ACC112 (cell line): ENCODE measurements around the gene PCA3.
A peak's percentile ranks its signal among the peaks of the same experiment; 100 is the strongest.

Experiments used
- H2AFZ ChIP-seq: fragments of 200-600 bp; sonication (generic); one replicate; pipeline ENCODE4 v1.6.0; 2017; ENCODE audit warnings: antibody characterized with exemption, low read length; ENCODE audit not compliant: unreplicated experiment
- H3K27ac ChIP-seq: fragments of 200-600 bp; sonication (generic); 2 replicates; pipeline ENCODE4 v1.5.1; 2014; ENCODE audit warnings: low read depth, mild to moderate bottlenecking, antibody characterized with exemption, low read length, moderate library complexity
- H3K27me3 ChIP-seq: fragments of 200-600 bp; sonication (generic); 2 replicates; pipeline ENCODE4 v1.6.1; 2014; ENCODE audit warnings: mild to moderate bottlenecking, antibody characterized with exemption, low read length, moderate library complexity, mixed read lengths; ENCODE audit not compliant: insufficient read depth
- H3K36me3 ChIP-seq: fragments of 200-600 bp; sonication (generic); 2 replicates; pipeline ENCODE4 v1.6.1; 2016; ENCODE audit warnings: mild to moderate bottlenecking, antibody characterized with exemption, low read length, moderate library complexity, mixed read lengths; ENCODE audit not compliant: insufficient read depth
- H3K4me1 ChIP-seq: fragments of 200-600 bp; sonication (generic); one replicate; pipeline ENCODE4 v1.6.1; 2016; ENCODE audit warnings: low read length, mixed read lengths; ENCODE audit not compliant: insufficient read depth, unreplicated experiment, control insufficient read depth
- H3K4me3 ChIP-seq: fragments of 200-600 bp; sonication (generic); 2 replicates; pipeline ENCODE4 v1.5.1; 2014; ENCODE audit warnings: mild to moderate bottlenecking, low read depth, low read length
- H3K79me2 ChIP-seq: fragments of 200-600 bp; sonication (generic); one replicate; pipeline ENCODE4 v1.6.0; 2016; ENCODE audit warnings: low read length; ENCODE audit not compliant: control insufficient read depth, unreplicated experiment, insufficient read depth

Gene PCA3

GRCh38 chr9:76793784-76794431 lies 29.7 kb downstream of the PCA3 start:
- no peaks in the 10 kb centered on the region for H3K4me1 ChIP-seq
- H3K27me3 ChIP-seq: no peaks in the 10 kb centered on the region
- H2AFZ ChIP-seq: no peak overlapping the region
- no peaks in the 10 kb centered on the region for H3K36me3 ChIP-seq
- no peak overlapping the region for H3K4me3 ChIP-seq
- no peaks in the 10 kb centered on the region for H3K79me2 ChIP-seq
- H3K27ac ChIP-seq: no peak overlapping the region

- H3K4me3 ChIP-seq: no peak overlapping the region
- no peaks in the 10 kb centered on the region for H3K79me2 ChIP-seq
- H3K36me3 ChIP-seq: no peaks in the 10 kb centered on the region
- no peak overlapping the region for H2AFZ ChIP-seq
- no peaks in the 10 kb centered on the region for H3K4me1 ChIP-seq
- H3K27ac ChIP-seq: no peak overlapping the region
- H3K27me3 ChIP-seq: no peaks in the 10 kb centered on the region
Observed at GRCh38 chr9:76796296-76796695, 32.1 kb downstream of the PCA3 start.

GRCh38 chr9:76798527-76798926 lies 34.3 kb downstream of the PCA3 start:
- Histone ChIP-seq H3K36me3 (no peaks in the 10 kb centered on the region), H2AFZ (no peak overlapping the region), H3K27ac (no peak overlapping the region), H3K79me2 (no peaks in the 10 kb centered on the region), H3K4me1 (no peaks in the 10 kb centered on the region), H3K4me3 (no peak overlapping the region), H3K27me3 (no peaks in the 10 kb centered on the region)

GRCh38 chr9:76799473-76799872 lies 35.2 kb downstream of the PCA3 start:
- H3K4me1 ChIP-seq: no peaks in the 10 kb centered on the region
- H2AFZ ChIP-seq: no peak overlapping the region
- H3K27ac ChIP-seq: no peak overlapping the region
- H3K27me3 ChIP-seq: no peaks in the 10 kb centered on the region
- no peaks in the 10 kb centered on the region for H3K36me3 ChIP-seq
- H3K4me3 ChIP-seq: no peak overlapping the region
- no peaks in the 10 kb centered on the region for H3K79me2 ChIP-seq

- H3K27me3 ChIP-seq: no peaks in the 10 kb centered on the region
- H3K27ac ChIP-seq: no peak overlapping the region
- no peaks in the 10 kb centered on the region for H3K36me3 ChIP-seq
- H2AFZ ChIP-seq: no peak overlapping the region
- H3K4me3 ChIP-seq: no peak overlapping the region
- no peaks in the 10 kb centered on the region for H3K4me1 ChIP-seq
- no peaks in the 10 kb centered on the region for H3K79me2 ChIP-seq
Observed at GRCh38 chr9:76800901-76801300, 36.7 kb downstream of the PCA3 start.

GRCh38 chr9:76803083-76803482 lies 38.8 kb downstream of the PCA3 start:
- no peak overlapping the region for H3K4me3 ChIP-seq
- H3K79me2 ChIP-seq: no peaks in the 10 kb centered on the region
- no peak overlapping the region for H3K27ac ChIP-seq
- H3K4me1 ChIP-seq: no peaks in the 10 kb centered on the region
- no peak overlapping the region for H2AFZ ChIP-seq
- H3K36me3 ChIP-seq: no peaks in the 10 kb centered on the region
- no peaks in the 10 kb centered on the region for H3K27me3 ChIP-seq

- H3K79me2 ChIP-seq: no peaks in the 10 kb centered on the region
- no peaks in the 10 kb centered on the region for H3K27me3 ChIP-seq
- no peak overlapping the region for H3K4me3 ChIP-seq
- H3K27ac ChIP-seq: no peak overlapping the region
- no peak overlapping the region for H2AFZ ChIP-seq
- H3K4me1 ChIP-seq: no peaks in the 10 kb centered on the region
- no peaks in the 10 kb centered on the region for H3K36me3 ChIP-seq
Observed at GRCh38 chr9:76803762-76804161, 39.5 kb downstream of the PCA3 start.

GRCh38 chr9:76808636-76809035 lies 44.4 kb downstream of the PCA3 start:
- Histone ChIP-seq H3K36me3 (no peaks in the 10 kb centered on the region), H2AFZ (no peak overlapping the region), H3K27me3 (no peaks in the 10 kb centered on the region), H3K4me1 (no peaks in the 10 kb centered on the region), H3K4me3 (no peak overlapping the region), H3K79me2 (no peaks in the 10 kb centered on the region), H3K27ac (no peak overlapping the region)

GRCh38 chr9:76810377-76810957 lies 46.2 kb downstream of the PCA3 start:
- no peaks in the 10 kb centered on the region for H3K79me2 ChIP-seq
- no peak overlapping the region for H3K4me3 ChIP-seq
- H3K4me1 ChIP-seq: no peaks in the 10 kb centered on the region
- no peak overlapping the region for H3K27ac ChIP-seq
- no peak overlapping the region for H2AFZ ChIP-seq
- no peaks in the 10 kb centered on the region for H3K36me3 ChIP-seq
- H3K27me3 ChIP-seq: no peaks in the 10 kb centered on the region

- no peaks in the 10 kb centered on the region for H3K79me2 ChIP-seq
- H2AFZ ChIP-seq: no peak overlapping the region
- H3K36me3 ChIP-seq: no peaks in the 10 kb centered on the region
- peaks cover 12% of the 10 kb centered on the region for H3K4me1 ChIP-seq
- H3K27me3 ChIP-seq: no peaks in the 10 kb centered on the region
- H3K27ac ChIP-seq: no peak overlapping the region
- H3K4me3 ChIP-seq: no peak overlapping the region
Observed at GRCh38 chr9:76812591-76812990, 48.4 kb downstream of the PCA3 start.

- peak overlapping the region; percentile 93 for H3K27ac ChIP-seq
- H3K4me3 ChIP-seq: 0 out of 2 replicates have a peak overlapping the region, but pooled peaks have one; percentile 6
- peaks cover 26% of the 10 kb centered on the region for H3K4me1 ChIP-seq
- no peaks in the 10 kb centered on the region for H3K79me2 ChIP-seq
- H2AFZ ChIP-seq: no peak overlapping the region
- H3K36me3 ChIP-seq: no peaks in the 10 kb centered on the region
- no peaks in the 10 kb centered on the region for H3K27me3 ChIP-seq
Observed at GRCh38 chr9:76817489-76817888, 53.3 kb downstream of the PCA3 start.
